B cell (primary cell): ENCODE measurements around the gene CEP295NL.

Source experiments
- EZH2 ChIP-seq: IDR thresholded peaks from 2 replicates; pipeline ENCODE4 v1.6.1; 2012; ENCODE audit warnings: borderline replicate concordance, low read depth, mild to moderate bottlenecking, moderate library complexity, low read length; ENCODE audit not compliant: insufficient read depth, poor library complexity, severe bottlenecking
- TF ChIP-seq, protein P1 (sequence below): fragments of 200-600 bp; IDR thresholded peaks from one replicate; pipeline ENCODE4 v1.8.0; 2022; ENCODE audit warnings: antibody characterized with exemption, mild to moderate bottlenecking

DNA sequence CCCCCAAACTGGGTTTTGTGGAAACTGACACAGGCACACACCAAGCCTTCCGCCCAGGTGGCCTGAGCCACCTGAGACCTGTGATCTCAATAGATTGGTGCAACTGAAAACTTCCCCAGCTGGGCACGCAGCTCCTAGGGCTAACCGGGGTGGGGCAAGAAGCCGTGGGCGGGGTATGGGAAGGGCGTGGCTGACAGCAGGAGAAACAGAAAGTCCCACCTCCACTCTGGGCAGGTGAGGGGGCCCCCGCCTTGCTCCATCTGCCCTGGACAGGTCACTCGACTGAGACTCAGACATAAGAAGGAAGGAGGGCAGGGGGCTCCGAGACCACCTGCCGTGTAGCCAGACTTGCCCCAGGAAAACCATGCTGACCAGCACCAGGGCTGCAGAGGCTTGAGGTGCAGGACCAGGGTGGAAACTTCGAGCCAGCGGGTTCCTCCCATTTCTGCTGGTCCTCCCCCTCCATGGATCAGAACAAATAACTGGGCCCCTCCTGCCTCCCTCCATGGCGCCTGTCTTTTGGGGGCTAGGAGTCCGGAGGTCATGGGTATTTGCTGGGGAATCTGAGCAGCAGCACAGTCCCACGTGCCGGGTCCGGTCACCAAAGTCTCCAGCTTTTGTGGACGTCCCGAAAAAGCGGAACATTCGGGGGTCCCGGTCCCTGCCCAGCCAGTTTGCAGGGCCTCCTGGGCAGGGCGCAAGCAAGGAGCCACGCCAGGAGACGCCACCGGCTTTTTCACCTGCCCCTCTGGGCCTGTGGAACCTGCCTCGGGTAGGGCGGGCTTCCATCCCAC lies 20.9 kb upstream of the CEP295NL start:
- TF ChIP-seq, protein P1, sequence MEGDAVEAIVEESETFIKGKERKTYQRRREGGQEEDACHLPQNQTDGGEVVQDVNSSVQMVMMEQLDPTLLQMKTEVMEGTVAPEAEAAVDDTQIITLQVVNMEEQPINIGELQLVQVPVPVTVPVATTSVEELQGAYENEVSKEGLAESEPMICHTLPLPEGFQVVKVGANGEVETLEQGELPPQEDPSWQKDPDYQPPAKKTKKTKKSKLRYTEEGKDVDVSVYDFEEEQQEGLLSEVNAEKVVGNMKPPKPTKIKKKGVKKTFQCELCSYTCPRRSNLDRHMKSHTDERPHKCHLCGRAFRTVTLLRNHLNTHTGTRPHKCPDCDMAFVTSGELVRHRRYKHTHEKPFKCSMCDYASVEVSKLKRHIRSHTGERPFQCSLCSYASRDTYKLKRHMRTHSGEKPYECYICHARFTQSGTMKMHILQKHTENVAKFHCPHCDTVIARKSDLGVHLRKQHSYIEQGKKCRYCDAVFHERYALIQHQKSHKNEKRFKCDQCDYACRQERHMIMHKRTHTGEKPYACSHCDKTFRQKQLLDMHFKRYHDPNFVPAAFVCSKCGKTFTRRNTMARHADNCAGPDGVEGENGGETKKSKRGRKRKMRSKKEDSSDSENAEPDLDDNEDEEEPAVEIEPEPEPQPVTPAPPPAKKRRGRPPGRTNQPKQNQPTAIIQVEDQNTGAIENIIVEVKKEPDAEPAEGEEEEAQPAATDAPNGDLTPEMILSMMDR, result no peak
- TF ChIP-seq EZH2, result no peak
